ENCODE results near the gene KCNQ4. TPM values are rescaled to one million over a fixed set of nuclear protein-coding genes. Genes with fewer than 3 reads are reported as not detected.
A peak's percentile ranks its signal among the peaks of the same experiment; 100 is the strongest.

Gene KCNQ4
- total and polyA plus RNA-seq, 2 of the 13 experiments (the other 11 are each of a cell fraction or from before 2014, with no cell fraction given), result 0.02 to 0.09 TPM

DNA sequence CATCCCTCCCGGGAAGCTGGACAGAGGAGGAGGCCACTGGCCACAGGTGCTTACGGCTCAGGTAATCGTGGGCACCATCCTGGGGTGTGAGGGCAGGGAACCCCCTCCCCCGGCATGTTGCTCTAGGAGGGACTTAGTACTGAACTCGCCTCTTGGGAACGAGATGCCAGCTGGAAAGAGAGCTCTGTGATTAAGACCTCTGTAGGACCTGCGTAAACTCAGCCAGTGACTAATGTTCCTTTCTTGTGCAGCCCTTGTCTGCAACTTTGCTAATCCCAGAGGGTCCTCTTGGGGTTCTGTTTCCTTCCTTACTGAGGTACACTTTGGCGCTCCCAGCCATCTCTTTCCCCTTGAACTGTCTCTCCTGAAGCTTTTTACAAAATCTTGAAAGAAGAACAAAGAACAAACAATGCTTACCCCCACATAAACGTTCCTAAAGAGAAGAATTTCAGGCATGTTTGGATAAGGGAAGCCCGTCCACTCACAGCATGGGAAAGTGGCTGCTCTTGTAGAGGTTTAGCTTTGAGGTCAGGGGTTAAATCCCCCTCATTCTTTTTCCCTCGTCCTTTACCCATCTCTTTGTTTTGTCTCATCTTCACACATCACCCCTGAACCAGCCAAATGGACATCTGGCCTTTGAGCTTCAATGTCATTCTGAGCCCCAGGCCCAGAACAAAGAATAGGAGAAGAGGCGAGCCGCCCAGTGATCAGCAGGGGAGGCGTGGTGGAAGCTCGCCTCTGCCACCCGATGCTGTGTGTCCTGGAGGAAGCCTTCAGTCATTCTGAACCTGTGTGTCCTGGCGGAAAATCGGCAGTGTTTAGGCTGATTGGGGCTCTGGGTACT is 41.2 kb downstream of the KCNQ4 start:
- Histone ChIP-seq H3K4me3 (replicated peaks in 1 of 3; ENCODE audit: insufficient read depth in 1 of 3, low read depth in 2 of 3, low read length in 3 of 3) (peak overlapping the region in 2 of 3 experiments; percentile 30 to 55; a peak in 2 of 6 replicates), H2AFZ (ENCODE audit: low read length) (no peak overlapping the region), H4K20me1 (ENCODE audit: insufficient read depth, low read length) (no peaks in the 10 kb centered on the region), H3K27ac (ENCODE audit: extremely low read length, insufficient read depth, low read length) (peak overlapping the region; percentile 18), H3K9me3 (ENCODE audit: low read length) (no peaks in the 10 kb centered on the region), H3K9ac (ENCODE audit: insufficient read depth, low read depth, low read length) (peak overlapping the region; percentile 47), H3K4me2 (ENCODE audit: low read depth, low read length) (peak overlapping the region; percentile 73), H3K36me3 (replicated peaks in 1 of 2; ENCODE audit: control insufficient read depth in 1 of 2, insufficient read depth in 2 of 2, low read length in 2 of 2) (no peaks in the 10 kb centered on the region), H3K79me2 (ENCODE audit: insufficient read depth, low read length) (no peaks in the 10 kb centered on the region), H3K27me3 (ENCODE audit: control insufficient read depth in 1 of 2, insufficient read depth in 2 of 2, low read length in 2 of 2) (no peaks in the 10 kb centered on the region; a peak in 1 of 5 replicates), H3K4me1 (ENCODE audit: insufficient read depth, low read length) (peaks cover 42% of the 10 kb centered on the region)
- peak; percentile 56 for ATAC-seq
- FAIRE-seq, result peak; percentile 82
- intact Hi-C loops (cut with micrococcal nuclease; ENCODE audit: unreplicated experiment) (loop anchor here (1.0 kb wide), 1 partner anchor 134 kb away; the partner anchor contains the start of gene NFYC), in situ Hi-C loops (cut with HindIII; ENCODE audit: extremely low pct_ligation_motif_present, low pct_unique_long_range_greater_than_20kb) (no loop called here)
- CTCF ChIA-PET (ENCODE audit: low intra/inter-chr PET ratio, low total read pairs), result no interaction called here
- POLR2A ChIA-PET, result interaction anchor here (1.0 to 1.8 kb wide), 2 partner anchors 20 to 133 kb away, joined by 3 to 6 read pairs; partner anchors contain the start of gene NFYC
- 9% methylated on average over 13 of the region's 18 CpGs for WGBS (ENCODE audit: low lambda C conversion rate)
- BruUV-seq (replicated peaks), result no TSS peak
- peak; percentile 88 for DNase-seq (ENCODE audit: low spot score)
- TF ChIP-seq RBM22 (optimal IDR thresholded peaks at IDR 0.05; ENCODE audit: low read length) (no peak), ZNF761 (CRISPR knock-in tag; conservative IDR thresholded peaks at IDR 0.05) (no peak), ZNF7 (CRISPR knock-in tag; IDR thresholded peaks at IDR 0.05) (no peak), ZNF264 (CRISPR knock-in tag; IDR thresholded peaks at IDR 0.05) (no peak), CHD4 (IDR thresholded peaks at IDR 0.05; ENCODE audit: borderline replicate concordance, low read length) (no peak), FOXK2 (IDR thresholded peaks at IDR 0.05) (no peak), PHF21A (CRISPR knock-in tag; IDR thresholded peaks at IDR 0.05) (peak; percentile 72), ATRX (CRISPR knock-in tag; IDR thresholded peaks at IDR 0.05; ENCODE audit: borderline replicate concordance) (no peak), ZNF333 (CRISPR knock-in tag; IDR thresholded peaks at IDR 0.05; ENCODE audit: borderline replicate concordance) (no peak), ZNF549 (CRISPR knock-in tag; IDR thresholded peaks at IDR 0.05) (no peak), ZNF569 (CRISPR knock-in tag; IDR thresholded peaks at IDR 0.05; ENCODE audit: borderline replicate concordance) (no peak), ARHGAP35 (CRISPR knock-in tag; IDR thresholded peaks at IDR 0.05; ENCODE audit: borderline replicate concordance) (no peak), BCL6 (CRISPR knock-in tag; IDR thresholded peaks at IDR 0.05) (0 out of 2 replicates have a peak, but pooled peaks have one; percentile 40), ARNTL (CRISPR knock-in tag; IDR thresholded peaks at IDR 0.05) (no peak), ZNF296 (CRISPR knock-in tag; conservative IDR thresholded peaks at IDR 0.05) (no peak), ZFP36L2 (CRISPR knock-in tag; IDR thresholded peaks at IDR 0.05) (no peak), HOXA9 (CRISPR knock-in tag; IDR thresholded peaks at IDR 0.05; ENCODE audit: borderline replicate concordance) (no peak), NR2F2 (IDR thresholded peaks at IDR 0.05; ENCODE audit: borderline replicate concordance, low read depth) (peak; percentile 76; the same call in 1 of the 2 replicates), ZBTB20 (CRISPR knock-in tag; IDR thresholded peaks at IDR 0.05; ENCODE audit: borderline replicate concordance, low read depth) (no peak), KDM2A (CRISPR knock-in tag; IDR thresholded peaks at IDR 0.05; ENCODE audit: borderline replicate concordance, low read depth) (no peak), ZFX (CRISPR knock-in tag; IDR thresholded peaks at IDR 0.05; ENCODE audit: low read depth) (no peak)
- TF ChIP-seq, protein P1, sequence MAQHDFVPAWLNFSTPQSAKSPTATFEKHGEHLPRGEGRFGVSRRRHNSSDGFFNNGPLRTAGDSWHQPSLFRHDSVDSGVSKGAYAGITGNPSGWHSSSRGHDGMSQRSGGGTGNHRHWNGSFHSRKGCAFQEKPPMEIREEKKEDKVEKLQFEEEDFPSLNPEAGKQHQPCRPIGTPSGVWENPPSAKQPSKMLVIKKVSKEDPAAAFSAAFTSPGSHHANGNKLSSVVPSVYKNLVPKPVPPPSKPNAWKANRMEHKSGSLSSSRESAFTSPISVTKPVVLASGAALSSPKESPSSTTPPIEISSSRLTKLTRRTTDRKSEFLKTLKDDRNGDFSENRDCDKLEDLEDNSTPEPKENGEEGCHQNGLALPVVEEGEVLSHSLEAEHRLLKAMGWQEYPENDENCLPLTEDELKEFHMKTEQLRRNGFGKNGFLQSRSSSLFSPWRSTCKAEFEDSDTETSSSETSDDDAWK (CRISPR knock-in tag; IDR thresholded peaks at IDR 0.05), result no peak

Data from HepG2 (cell line).